ENCODE results near the gene ZNF587. TPM values are rescaled to one million over a fixed set of nuclear protein-coding genes. Genes with fewer than 3 reads are reported as not detected.
"Not testable (repeated sequence)": the region's sequence is repeated elsewhere in the genome, so short reads cannot be mapped to it uniquely, and the experiment has no call there.

ZNF587 gene
- total RNA-seq, 1 experiment from 2014 or later, result 36.4 TPM

DNA sequence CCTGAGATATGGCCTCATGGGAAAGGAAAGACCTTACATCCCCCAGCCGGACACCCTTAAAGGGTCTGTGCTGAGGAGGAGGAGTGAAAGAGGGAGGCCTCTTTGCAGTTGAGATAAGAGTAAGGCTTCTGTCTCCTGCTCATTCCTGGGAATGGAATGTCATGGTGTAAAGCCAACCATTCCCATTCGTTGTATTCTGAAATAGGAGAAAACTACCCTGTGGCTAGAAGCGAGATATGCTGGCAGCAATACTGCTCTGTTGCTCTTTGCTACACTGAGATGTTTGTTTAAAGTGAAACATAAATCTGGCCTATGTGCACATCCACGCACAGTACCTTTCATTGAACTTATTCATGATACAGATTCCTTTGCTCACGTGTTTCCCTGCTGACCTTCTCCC lies 20.3 kb upstream of the ZNF587 start:
- peaks cover 5% of the 10 kb centered on the region for H3K4me1 ChIP-seq (ENCODE audit: low read length)
- H3K27me3 ChIP-seq (ENCODE audit: low read length), result no peaks in the 10 kb centered on the region
- H3K4me2 ChIP-seq (ENCODE audit: low read depth, low read length, poor library complexity, severe bottlenecking), result no peak overlapping the region
- H3K9me3 ChIP-seq (ENCODE audit: low read length), result no peaks in the 10 kb centered on the region
- H4K20me1 ChIP-seq (ENCODE audit: insufficient read depth, low read depth, low read length), result peaks cover 10% of the 10 kb centered on the region
- no peaks in the 10 kb centered on the region for H3K9me2 ChIP-seq (replicated peaks; ENCODE audit: insufficient read depth, low read length)
- no peak overlapping the region for H3K9ac ChIP-seq (ENCODE audit: low read length)
- DNase-seq, result no peak
- peaks cover 43% of the 10 kb centered on the region for H3K36me3 ChIP-seq (ENCODE audit: insufficient read depth, low read length)
- H2AFZ ChIP-seq (ENCODE audit: low read length), result no peak overlapping the region
- no peak overlapping the region for H3K4me3 ChIP-seq (ENCODE audit: low read length)
- H3K79me2 ChIP-seq (ENCODE audit: low read length), result peaks cover 83% of the 10 kb centered on the region
- no peak overlapping the region for H3K27ac ChIP-seq (ENCODE audit: low read length)

DNA sequence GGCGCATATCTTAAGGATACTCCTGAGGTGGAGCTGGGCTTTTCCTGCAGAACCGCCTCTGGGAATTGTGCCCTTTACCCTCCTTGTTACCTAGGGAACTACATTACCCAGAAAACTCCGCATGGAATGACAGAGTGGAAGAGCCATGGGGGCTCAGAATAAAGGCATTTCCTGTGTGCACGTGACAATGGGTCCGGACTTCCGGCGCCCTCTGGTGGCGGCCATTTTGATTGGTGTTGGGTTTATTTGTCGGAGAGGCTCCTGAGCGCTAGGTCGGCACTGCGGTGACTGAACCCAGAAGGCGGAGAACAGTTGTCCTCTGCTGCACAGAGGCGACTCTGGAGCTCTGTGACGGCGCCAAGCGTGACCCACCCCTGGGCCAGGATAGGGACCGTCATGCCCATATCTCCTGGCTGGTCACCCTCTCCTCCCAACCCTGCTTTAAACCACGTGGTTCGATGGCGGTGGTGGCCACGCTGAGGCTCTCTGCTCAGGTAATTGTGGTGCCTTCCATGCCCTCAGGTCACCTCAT lies 19.5 kb upstream of the ZNF587 start, which contains the start of gene ZNF587B:
Gene ZNF587B, plus strand, starts transcription at position 229 of the 532 bp plus-strand sequence. Its CDS starts 230 bp downstream, at position 459.
- Histone ChIP-seq H3K9ac (ENCODE audit: low read length) (no peak within 1 kb of the TSS), H4K20me1 (ENCODE audit: insufficient read depth, low read depth, low read length) (peaks cover 10% of the 10 kb centered on the region), H3K9me3 (ENCODE audit: low read length) (no peaks in the 10 kb centered on the region), H3K79me2 (ENCODE audit: low read length) (peaks cover 78% of the 10 kb centered on the region), H3K4me2 (ENCODE audit: low read depth, low read length, poor library complexity, severe bottlenecking) (no peak within 1 kb of the TSS), H3K27me3 (ENCODE audit: low read length) (no peaks in the 10 kb centered on the region), H3K36me3 (ENCODE audit: insufficient read depth, low read length) (peaks cover 35% of the 10 kb centered on the region), H2AFZ (ENCODE audit: low read length) (no peak within 1 kb of the TSS), H3K27ac (ENCODE audit: low read length) (no peak within 1 kb of the TSS), H3K9me2 (replicated peaks; ENCODE audit: insufficient read depth, low read length) (no peaks in the 10 kb centered on the region), H3K4me3 (ENCODE audit: low read length) (no peak within 1 kb of the TSS), H3K4me1 (ENCODE audit: low read length) (no peaks in the 10 kb centered on the region)
- no peak for DNase-seq

DNA sequence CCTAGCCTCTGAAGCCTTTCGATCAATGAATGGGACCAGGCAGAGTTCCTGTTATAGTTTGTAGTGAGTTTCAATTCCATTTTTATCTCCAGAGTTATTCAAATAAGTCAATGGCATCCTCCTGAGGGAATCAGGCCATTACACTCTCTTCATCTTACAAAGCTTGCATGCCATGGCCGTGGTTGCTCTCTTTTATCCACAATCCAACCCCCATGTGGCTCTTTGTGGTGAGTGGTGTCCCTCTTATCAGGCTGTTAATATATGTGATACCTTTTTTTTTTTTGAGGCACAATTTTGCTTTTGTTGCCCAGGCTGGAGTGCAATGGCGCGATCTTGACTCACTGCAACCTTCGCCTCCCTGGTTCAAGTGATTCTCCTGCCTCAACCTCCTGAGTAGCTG lies 12.7 kb upstream of the ZNF587 start:
- H3K27me3 ChIP-seq (ENCODE audit: low read length); H3K9ac ChIP-seq (ENCODE audit: low read length); H3K4me2 ChIP-seq (ENCODE audit: low read depth, low read length, poor library complexity, severe bottlenecking); H3K4me1 ChIP-seq (ENCODE audit: low read length); DNase-seq; H3K27ac ChIP-seq (ENCODE audit: low read length); H4K20me1 ChIP-seq (ENCODE audit: insufficient read depth, low read depth, low read length); H2AFZ ChIP-seq (ENCODE audit: low read length); H3K9me3 ChIP-seq (ENCODE audit: low read length); H3K9me2 ChIP-seq (replicated peaks; ENCODE audit: insufficient read depth, low read length); H3K4me3 ChIP-seq (ENCODE audit: low read length): not testable (repeated sequence)
- peaks cover 32% of the 10 kb centered on the region for H3K36me3 ChIP-seq (ENCODE audit: insufficient read depth, low read length)
- peaks cover 71% of the 10 kb centered on the region for H3K79me2 ChIP-seq (ENCODE audit: low read length)

DNA sequence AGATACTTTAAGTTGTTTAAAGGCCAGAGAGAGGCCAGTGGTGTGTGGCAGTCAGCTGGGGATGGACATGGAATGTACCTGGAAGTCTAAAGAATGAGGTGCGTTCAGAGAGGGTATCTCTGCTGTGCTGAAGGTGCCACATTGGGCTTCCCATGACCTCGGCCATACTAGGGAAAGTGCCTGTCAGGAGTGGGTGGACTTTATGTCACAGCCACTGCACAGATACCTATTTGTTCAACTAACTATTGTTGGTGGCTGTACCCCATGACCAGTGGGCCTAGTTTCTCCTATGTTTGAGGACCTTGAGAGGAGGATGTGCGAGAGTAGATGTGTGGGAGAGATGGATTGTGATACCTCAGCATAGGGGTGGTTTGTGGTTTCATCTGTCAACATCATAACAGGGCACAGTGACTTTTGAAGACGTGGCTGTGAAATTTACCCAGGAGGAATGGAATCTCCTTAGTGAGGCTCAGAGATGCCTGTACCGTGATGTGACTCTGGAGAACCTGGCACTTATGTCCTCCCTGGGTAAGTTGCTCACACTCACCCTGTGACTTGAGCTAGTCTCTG lies 11.0 kb upstream of the ZNF587 start:
- not testable (repeated sequence) for H4K20me1 ChIP-seq (ENCODE audit: insufficient read depth, low read depth, low read length); DNase-seq; H3K9ac ChIP-seq (ENCODE audit: low read length); H3K4me2 ChIP-seq (ENCODE audit: low read depth, low read length, poor library complexity, severe bottlenecking); H3K4me3 ChIP-seq (ENCODE audit: low read length); H3K27ac ChIP-seq (ENCODE audit: low read length); H2AFZ ChIP-seq (ENCODE audit: low read length); H3K9me3 ChIP-seq (ENCODE audit: low read length); H3K4me1 ChIP-seq (ENCODE audit: low read length); H3K9me2 ChIP-seq (replicated peaks; ENCODE audit: insufficient read depth, low read length); H3K27me3 ChIP-seq (ENCODE audit: low read length)
- H3K36me3 ChIP-seq (ENCODE audit: insufficient read depth, low read length), result peaks cover 45% of the 10 kb centered on the region
- H3K79me2 ChIP-seq (ENCODE audit: low read length), result peaks cover 79% of the 10 kb centered on the region

DNA sequence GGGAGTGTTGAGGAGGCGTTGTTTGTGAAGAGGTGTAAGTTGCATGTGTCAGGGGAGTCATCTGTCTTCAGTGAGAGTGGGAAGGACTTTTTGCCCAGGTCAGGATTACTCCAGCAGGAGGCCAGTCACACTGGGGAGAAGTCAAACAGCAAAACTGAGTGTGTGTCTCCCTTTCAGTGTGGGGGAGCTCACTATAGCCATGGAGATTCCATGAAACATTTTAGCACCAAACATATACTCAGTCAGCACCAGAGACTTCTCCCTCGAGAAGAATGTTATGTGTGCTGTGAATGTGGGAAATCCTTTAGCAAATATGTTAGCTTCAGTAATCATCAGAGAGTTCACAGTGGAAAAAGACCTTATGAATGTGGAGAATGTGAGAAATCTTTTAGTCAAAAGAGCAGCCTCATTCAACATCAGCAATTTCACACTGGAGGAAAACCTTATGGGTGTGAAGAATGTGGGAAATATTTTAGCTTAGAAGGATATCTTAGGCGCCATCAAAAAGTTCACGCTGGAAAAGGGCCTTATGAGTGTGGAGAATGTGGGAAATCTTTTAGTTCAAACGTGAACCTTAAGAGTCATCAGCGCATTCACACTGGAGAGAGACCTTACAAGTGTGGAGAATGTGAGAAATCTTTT lies 8.4 kb upstream of the ZNF587 start:
- peaks cover 9% of the 10 kb centered on the region; the same call in 1 of the 2 replicates for H3K4me1 ChIP-seq (ENCODE audit: low read length)
- peaks cover 92% of the 10 kb centered on the region for H3K79me2 ChIP-seq (ENCODE audit: low read length)
- no peak for DNase-seq
- H3K27me3 ChIP-seq (ENCODE audit: low read length), result no peaks in the 10 kb centered on the region
- no peak overlapping the region for H3K4me2 ChIP-seq (ENCODE audit: low read depth, low read length, poor library complexity, severe bottlenecking)
- H3K4me3 ChIP-seq (ENCODE audit: low read length), result no peak overlapping the region
- no peak overlapping the region for H3K27ac ChIP-seq (ENCODE audit: low read length)
- H4K20me1 ChIP-seq (ENCODE audit: insufficient read depth, low read depth, low read length), result no peaks in the 10 kb centered on the region
- H3K9me3 ChIP-seq (ENCODE audit: low read length), result no peaks in the 10 kb centered on the region
- no peaks in the 10 kb centered on the region for H3K9me2 ChIP-seq (replicated peaks; ENCODE audit: insufficient read depth, low read length)
- peaks cover 59% of the 10 kb centered on the region for H3K36me3 ChIP-seq (ENCODE audit: insufficient read depth, low read length)
- H3K9ac ChIP-seq (ENCODE audit: low read length), result no peak overlapping the region
- H2AFZ ChIP-seq (ENCODE audit: low read length), result no peak overlapping the region

DNA sequence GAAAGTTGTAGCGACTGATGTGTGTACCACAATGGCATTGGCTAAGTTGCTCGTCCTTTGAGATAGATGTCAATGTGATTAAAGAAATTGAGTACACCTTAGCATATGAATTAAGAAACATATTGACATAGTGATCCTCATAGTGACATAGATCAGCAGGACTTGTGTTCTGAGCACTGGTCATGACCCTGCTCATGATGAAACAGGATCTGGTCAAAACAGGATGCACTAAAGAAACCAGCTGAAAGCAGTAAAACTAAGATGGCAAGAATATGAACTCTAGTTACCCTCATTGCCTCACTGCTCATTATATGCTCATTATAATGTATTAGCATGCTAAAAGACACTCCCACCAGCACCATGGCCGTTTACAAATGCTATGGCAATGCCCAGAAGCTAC lies 2.5 kb upstream of the ZNF587 start:
- not testable (repeated sequence) for H2AFZ ChIP-seq (ENCODE audit: low read length); H3K4me1 ChIP-seq (ENCODE audit: low read length); H3K27ac ChIP-seq (ENCODE audit: low read length); DNase-seq; H4K20me1 ChIP-seq (ENCODE audit: insufficient read depth, low read depth, low read length); H3K9me3 ChIP-seq (ENCODE audit: low read length); H3K9ac ChIP-seq (ENCODE audit: low read length); H3K4me2 ChIP-seq (ENCODE audit: low read depth, low read length, poor library complexity, severe bottlenecking); H3K27me3 ChIP-seq (ENCODE audit: low read length); H3K4me3 ChIP-seq (ENCODE audit: low read length); H3K9me2 ChIP-seq (replicated peaks; ENCODE audit: insufficient read depth, low read length)
- H3K79me2 ChIP-seq (ENCODE audit: low read length), result peaks cover 71% of the 10 kb centered on the region
- H3K36me3 ChIP-seq (ENCODE audit: insufficient read depth, low read length), result peaks cover 44% of the 10 kb centered on the region

DNA sequence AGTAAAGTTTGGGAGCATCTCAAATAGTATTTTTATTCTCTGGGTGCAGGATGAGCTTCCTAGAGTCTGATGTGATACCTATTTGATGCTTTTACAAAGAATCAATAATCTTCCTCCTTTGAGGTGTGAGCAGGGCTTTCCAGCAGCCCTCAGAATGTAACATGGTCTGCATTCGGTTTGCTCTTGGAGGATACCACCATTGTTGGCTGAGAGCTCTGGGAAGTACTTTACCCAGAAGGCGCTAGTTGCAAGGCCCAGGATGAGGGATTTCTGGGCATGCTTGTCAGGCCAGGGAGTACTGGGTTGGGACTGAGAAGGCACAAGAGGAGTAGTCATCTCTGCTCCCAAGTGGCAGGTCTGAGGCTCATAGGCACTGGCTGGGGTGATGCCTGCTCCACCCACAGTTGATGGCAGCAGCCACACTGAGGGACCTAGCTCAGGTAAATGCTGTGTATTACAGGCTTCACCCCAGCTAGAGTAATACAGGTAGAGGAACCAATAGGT lies 445 bp upstream of the ZNF587 start:
- Histone ChIP-seq H3K4me2 (ENCODE audit: low read depth, low read length, poor library complexity, severe bottlenecking) (peak overlapping the region; percentile 73), H3K36me3 (ENCODE audit: insufficient read depth, low read length) (peaks cover 52% of the 10 kb centered on the region)

DNA sequence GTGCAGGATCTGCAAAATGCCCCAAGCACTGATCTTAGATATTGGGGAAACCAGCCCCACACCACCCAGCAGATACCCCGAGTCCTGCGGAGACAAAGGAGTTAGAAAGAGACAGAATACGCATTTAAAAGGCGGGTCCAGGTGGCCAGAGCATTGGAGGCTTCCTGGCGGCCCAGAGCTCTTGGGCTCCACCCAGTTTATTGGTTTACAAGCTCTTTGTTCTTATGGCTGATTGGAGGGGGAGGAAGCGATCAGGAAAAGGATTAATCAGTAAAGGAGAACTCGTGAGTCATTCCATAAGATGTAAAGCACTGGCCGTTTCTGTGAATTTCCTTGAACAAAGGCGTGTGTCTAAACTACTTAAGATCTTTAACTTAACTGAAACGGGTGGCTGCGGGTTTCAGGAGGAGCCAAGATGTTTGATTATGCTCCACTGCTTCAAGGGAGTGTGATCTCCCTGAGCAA lies 926 bp downstream of the ZNF587 start:
- peak; percentile 52 for DNase-seq
- no peak overlapping the region for H2AFZ ChIP-seq (ENCODE audit: low read length)
- peaks cover 62% of the 10 kb centered on the region for H3K79me2 ChIP-seq (ENCODE audit: low read length)

More for the DNA sequence above, 445 bp upstream of the ZNF587 start:
- H3K4me3 ChIP-seq (ENCODE audit: low read length), result peak overlapping the region; percentile 76
- H3K9me3 ChIP-seq (ENCODE audit: low read length), result peaks cover 13% of the 10 kb centered on the region
- not testable (repeated sequence) for H2AFZ ChIP-seq (ENCODE audit: low read length); DNase-seq; H3K9me2 ChIP-seq (replicated peaks; ENCODE audit: insufficient read depth, low read length); H4K20me1 ChIP-seq (ENCODE audit: insufficient read depth, low read depth, low read length); H3K27me3 ChIP-seq (ENCODE audit: low read length); H3K4me1 ChIP-seq (ENCODE audit: low read length); H3K27ac ChIP-seq (ENCODE audit: low read length)
- peaks cover 70% of the 10 kb centered on the region for H3K79me2 ChIP-seq (ENCODE audit: low read length)
- peak overlapping the region; percentile 81; the same call in 1 of the 2 replicates for H3K9ac ChIP-seq (ENCODE audit: low read length)

More for the DNA sequence above, 926 bp downstream of the ZNF587 start:
- Histone ChIP-seq H3K9me3 (ENCODE audit: low read length) (peaks cover 13% of the 10 kb centered on the region), H3K36me3 (ENCODE audit: insufficient read depth, low read length) (peaks cover 53% of the 10 kb centered on the region), H3K27me3 (ENCODE audit: low read length) (no peaks in the 10 kb centered on the region), H3K9ac (ENCODE audit: low read length) (peak overlapping the region; percentile 81), H3K4me2 (ENCODE audit: low read depth, low read length, poor library complexity, severe bottlenecking) (peak overlapping the region; percentile 73), H3K27ac (ENCODE audit: low read length) (peak overlapping the region; percentile 25; the same call in 1 of the 2 replicates), H3K4me3 (ENCODE audit: low read length) (peak overlapping the region; percentile 76), H3K9me2 (replicated peaks; ENCODE audit: insufficient read depth, low read length) (no peaks in the 10 kb centered on the region), H4K20me1 (ENCODE audit: insufficient read depth, low read depth, low read length) (no peaks in the 10 kb centered on the region), H3K4me1 (ENCODE audit: low read length) (peaks cover 8% of the 10 kb centered on the region)

All from Karpas-422 (cell line).